SK-N-SH (cell line): ENCODE results near the gene CT45A9. TPM values are rescaled to one million over a fixed set of nuclear protein-coding genes. Genes with fewer than 3 reads are reported as not detected.
"Not testable (repeated sequence)": the region's sequence is repeated elsewhere in the genome, so short reads cannot be mapped to it uniquely, and the experiment has no call there.

Source experiments
- CTCF ChIA-PET: fragments of 300-600, 350-600 bp; formaldehyde crosslinking; extraction: SDS; loops from one replicate; lab custom pipeline; 2021; lab: Yijun Ruan, JAX
- POLR2A ChIA-PET: fragments of 350-600 bp; sonication (Branson Sonifier 250); formaldehyde crosslinking; extraction: SDS; loops from one replicate; lab custom pipeline; 2020; ENCODE audit warnings: antibody characterized with exemption, inconsistent platforms; lab: Yijun Ruan, JAX
- DNase-seq: peaks from one replicate; pipeline ENCODE4 v3.0.0; 2012
- H2AFZ ChIP-seq: fragments of 200-600 bp; sonication (generic); 2 replicates; pipeline ENCODE4 v1.8.1; 2016; ENCODE audit warnings: antibody characterized with exemption, mild to moderate bottlenecking, low read depth
- H3F3A ChIP-seq: fragments of 200-600 bp; sonication (generic); replicated peaks from 2 replicates; pipeline ENCODE3; 2016; ENCODE audit warnings: antibody characterized with exemption, mild to moderate bottlenecking; ENCODE audit not compliant: insufficient read depth
- H3K27ac ChIP-seq, 2 experiments: fragments of 200-500 bp in 1 of 2; fragments of 200-600 bp in 1 of 2; sonication (Bioruptor generic) in 1 of 2; sonication (generic), shearing (Covaris generic) in 1 of 2; 2 replicates each; pipeline versions ENCODE4 v1.5.1 to v1.6.1; 2014 to 2016; ENCODE audit warnings: low read depth in 2 of 2, inconsistent platforms in 1 of 2, low read length in 1 of 2, mild to moderate bottlenecking in 1 of 2, mixed read lengths in 1 of 2
- H3K27me3 ChIP-seq: fragments of 200-600 bp; sonication (generic), shearing (Covaris generic); 2 replicates; pipeline ENCODE4 v1.6.1; 2016; ENCODE audit warnings: mixed run types; ENCODE audit not compliant: insufficient read depth
- H3K36me3 ChIP-seq, 2 experiments: fragments of 200-500 bp in 1 of 2; fragments of 200-600 bp in 1 of 2; sonication (Bioruptor generic) in 1 of 2; sonication (generic) in 1 of 2; replicated peaks in 1 of 2; 2 replicates each; pipeline versions ENCODE3 to v1.5.1; 2014 to 2016; ENCODE audit warnings: low read length in 1 of 2, mild to moderate bottlenecking in 1 of 2; ENCODE audit not compliant: insufficient read depth in 2 of 2, control insufficient read depth in 1 of 2
- H3K4me1 ChIP-seq, 2 experiments: fragments of 200-500 bp in 1 of 2; fragments of 200-600 bp in 1 of 2; sonication (Bioruptor generic) in 1 of 2; sonication (generic), shearing (Covaris generic) in 1 of 2; 2 replicates each; pipeline versions ENCODE4 v1.5.1 to v1.6.1; 2014 to 2016; ENCODE audit warnings: low read depth in 1 of 2, low read length in 1 of 2, mixed run types in 1 of 2; ENCODE audit not compliant: insufficient read depth in 2 of 2, control insufficient read depth in 1 of 2
- H3K4me2 ChIP-seq: fragments of 200-600 bp; sonication (generic), shearing (Covaris generic); 2 replicates; pipeline ENCODE4 v1.6.1; 2017; ENCODE audit warnings: mixed run types
- H3K4me3 ChIP-seq, 2 experiments: fragments of 200-500 bp in 1 of 2; fragments of 200-600 bp in 1 of 2; sonication (Bioruptor generic) in 1 of 2; sonication (generic), shearing (Covaris generic) in 1 of 2; 2 replicates each; pipeline versions ENCODE4 v1.5.1 to v1.8.1; 2014 to 2016; ENCODE audit warnings: low read depth in 2 of 2, inconsistent platforms in 1 of 2, low read length in 1 of 2, mild to moderate bottlenecking in 1 of 2, mixed read lengths in 1 of 2, moderate library complexity in 1 of 2
- H3K79me2 ChIP-seq: fragments of 200-600 bp; sonication (generic); 2 replicates; pipeline ENCODE4 v1.8.1; 2017; ENCODE audit warnings: mild to moderate bottlenecking; ENCODE audit not compliant: insufficient read depth
- H3K9ac ChIP-seq: fragments of 200-600 bp; sonication (generic); 2 replicates; pipeline ENCODE4 v1.6.1; 2017; ENCODE audit warnings: mixed run types
- H3K9me2 ChIP-seq: fragments of 200-600 bp; sonication (generic); 2 replicates; pipeline ENCODE4 v1.6.1; 2017; ENCODE audit warnings: mixed run types
- H3K9me3 ChIP-seq: fragments of 200-600 bp; sonication (generic); 2 replicates; pipeline ENCODE4 v1.6.1; 2017; ENCODE audit warnings: mixed run types, mild to moderate bottlenecking, moderate library complexity
- H4K20me1 ChIP-seq: fragments of 200-600 bp; sonication (generic); 2 replicates; pipeline ENCODE4 v1.6.1; 2017; ENCODE audit warnings: mild to moderate bottlenecking, mixed run types; ENCODE audit not compliant: insufficient read depth
- CTCF ChIP-seq: fragments of 200-600 bp; sonication (generic); IDR thresholded peaks from 2 replicates; pipeline ENCODE4 v1.6.1; 2017; ENCODE audit warnings: antibody characterized with exemption, mild to moderate bottlenecking, moderate library complexity
- FOSL2 ChIP-seq: IDR thresholded peaks from 2 replicates; pipeline ENCODE4 v1.4.0; 2012; ENCODE audit warnings: low read depth, mild to moderate bottlenecking, moderate library complexity, borderline replicate concordance
- FOXJ3 ChIP-seq: sonication (generic); formaldehyde crosslinking; IDR thresholded peaks from 2 replicates; pipeline ENCODE4 v1.5.1; 2020; ENCODE audit warnings: mild to moderate bottlenecking, missing genetic modification reagents
- FOXM1 ChIP-seq: IDR thresholded peaks from 2 replicates; pipeline ENCODE4 v1.4.0; 2012; ENCODE audit warnings: low read depth, mild to moderate bottlenecking
- GATA2 ChIP-seq: sonication (generic); formaldehyde crosslinking; IDR thresholded peaks from 2 replicates; pipeline ENCODE4 v1.5.0; 2020; ENCODE audit warnings: mild to moderate bottlenecking, missing genetic modification reagents
- JUND ChIP-seq: IDR thresholded peaks from 2 replicates; pipeline ENCODE4 v1.4.0; 2012
- NRF1 ChIP-seq: IDR thresholded peaks from 2 replicates; pipeline ENCODE4 v1.6.1; 2012; ENCODE audit warnings: low read depth, mild to moderate bottlenecking, low read length
- RCOR1 ChIP-seq: fragments of 150-350 bp; IDR thresholded peaks from 2 replicates; pipeline ENCODE4 v1.6.1; 2017; ENCODE audit warnings: antibody characterized with exemption, low read length
- SIN3A ChIP-seq: IDR thresholded peaks from 2 replicates; pipeline ENCODE4 v1.6.1; 2012; ENCODE audit warnings: low read depth, mild to moderate bottlenecking, low read length, moderate library complexity, borderline replicate concordance
- TAF1 ChIP-seq: IDR thresholded peaks from 2 replicates; pipeline ENCODE4 v1.6.1; 2012; ENCODE audit warnings: low read depth, mild to moderate bottlenecking, low read length, moderate library complexity, borderline replicate concordance
- TCF12 ChIP-seq: IDR thresholded peaks from 2 replicates; pipeline ENCODE4 v1.4.0; 2012
- USF2 ChIP-seq: fragments of 150-350 bp; IDR thresholded peaks from 2 replicates; pipeline ENCODE4 v1.6.1; 2017; ENCODE audit warnings: antibody characterized with exemption, low read length, low read depth, borderline replicate concordance
- YY1 ChIP-seq: IDR thresholded peaks from 2 replicates; pipeline ENCODE4 v1.4.0; 2012; ENCODE audit warnings: low read depth, mild to moderate bottlenecking
- ZBTB33 ChIP-seq: IDR thresholded peaks from 2 replicates; pipeline ENCODE4 v1.4.0; 2012; ENCODE audit warnings: low read depth, borderline replicate concordance
- WGBS: methylation state at CpG from one replicate; pipeline ENCODE4 v1.1.6; 2017; ENCODE audit warnings: low lambda C conversion rate; 5-methylcytosine and 5-hydroxymethylcytosine counted together
- polyA plus RNA-seq, 3 experiments: library from polyadenylated mRNA; depleted of rRNA; stranded (reverse); fragments of >200 nt; gene quantifications; 2 replicates each; pipeline ENCODE4 v1.2.3, GENCODE V29; 2012

Gene CT45A9
- not detected in 2 replicates for polyA plus RNA-seq (2012; rRNA removed)
- not detected in 2 replicates for polyA plus RNA-seq (2012; cell fraction: cytosol; rRNA removed)
- not detected in 2 replicates for polyA plus RNA-seq (2012; cell fraction: nucleus; rRNA removed)

GRCh38 chrX:135871712-135872111 lies at the start of gene CT45A9:
Gene CT45A9 (minus strand): TSS chrX:135871812. CDS start chrX:135868061, 3,751 bp downstream.
- H3K27me3 ChIP-seq, H2AFZ ChIP-seq, H3K27ac ChIP-seq, H3K9me2 ChIP-seq, H3F3A ChIP-seq, H3K4me3 ChIP-seq, H3K9ac ChIP-seq, H3K9me3 ChIP-seq, H3K79me2 ChIP-seq, POLR2A ChIA-PET, H4K20me1 ChIP-seq, H3K4me1 ChIP-seq, H3K4me2 ChIP-seq, CTCF ChIA-PET, H3K36me3 ChIP-seq, DNase-seq: not testable (repeated sequence)
- WGBS = no CpG with 5 or more reads among the region's 17 CpGs

GRCh38 chrX:135920516-135920915 lies 48.9 kb upstream of the CT45A9 start:
- WGBS = 0% methylated on average over 1 of the region's 1 CpG
- H3K9ac ChIP-seq, H4K20me1 ChIP-seq, POLR2A ChIA-PET, H3K4me1 ChIP-seq, H2AFZ ChIP-seq, H3K36me3 ChIP-seq, DNase-seq, H3K9me2 ChIP-seq, H3F3A ChIP-seq, H3K27ac ChIP-seq, H3K9me3 ChIP-seq, H3K4me3 ChIP-seq, H3K4me2 ChIP-seq, H3K79me2 ChIP-seq: not testable (repeated sequence)
- peaks cover 47% of the 10 kb centered on the region for H3K27me3 ChIP-seq
- CTCF ChIA-PET = interaction anchor here (1.3 kb wide), 1 partner anchor 12 kb away, joined by 3 read pairs; no protein-coding TSS in a partner anchor

GRCh38 chrX:135914404-135914803 lies 42.8 kb upstream of the CT45A9 start:
- CTCF ChIA-PET = no interaction called here
- H4K20me1 ChIP-seq = no peaks in the 10 kb centered on the region
- TF ChIP-seq USF2 (no peak), CTCF (no peak), FOXJ3 (CRISPR knock-in tag) (no peak), RCOR1 (no peak), TAF1 (no peak), SIN3A (no peak), NRF1 (no peak), FOSL2 (no peak), JUND (no peak), GATA2 (no peak), ZBTB33 (no peak), TCF12 (no peak), FOXM1 (no peak), YY1 (no peak)
- TF ChIP-seq, all 33 proteins: peak for 0
- DNase-seq = no peak
- POLR2A ChIA-PET = no interaction called here
- Histone ChIP-seq H3K4me2 (no peak overlapping the region), H3F3A (no peaks in the 10 kb centered on the region), H3K79me2 (no peaks in the 10 kb centered on the region), H3K27ac (no peak overlapping the region), H3K4me1 (no peaks in the 10 kb centered on the region), H3K9me2 (no peaks in the 10 kb centered on the region), H3K9ac (no peak overlapping the region), H3K36me3 (no peaks in the 10 kb centered on the region), H3K4me3 (no peak overlapping the region), H2AFZ (no peak overlapping the region), H3K9me3 (no peaks in the 10 kb centered on the region), H3K27me3 (peaks cover 23% of the 10 kb centered on the region)
- 23% methylated on average over 5 of the region's 5 CpGs for WGBS
